ENCODE data around the gene ODC1. TPM values are rescaled to one million over a fixed set of nuclear protein-coding genes. Genes with fewer than 3 reads are reported as not detected.
A peak's percentile ranks its signal among the peaks of the same experiment; 100 is the strongest.

Gene ODC1
- total RNA-seq, 1 donor from 2014 or later: 34.9 TPM

DNA sequence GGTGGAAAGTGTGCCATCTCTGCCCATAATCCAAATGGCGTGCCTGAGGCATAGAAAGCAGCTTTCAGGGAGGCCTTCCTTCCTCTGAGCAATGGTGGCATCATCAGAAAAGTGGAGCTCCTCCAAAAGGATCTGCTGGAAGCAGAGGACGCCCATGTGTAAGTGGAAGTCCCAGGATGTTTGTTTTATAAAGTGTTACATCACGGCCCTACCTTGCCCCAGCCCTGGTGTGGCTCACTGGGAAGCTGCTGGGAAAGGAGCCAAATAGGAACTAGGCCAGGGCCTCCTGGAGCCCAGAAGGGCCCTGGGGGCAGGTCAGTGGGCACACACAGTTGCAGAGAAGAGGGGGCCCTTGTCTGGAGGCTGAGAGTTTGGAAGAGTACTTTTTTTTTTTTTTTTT is 4.2 kb upstream of the ODC1 start:
- H3K4me1 ChIP-seq: peaks cover 53% of the 10 kb centered on the region
- no peaks in the 10 kb centered on the region for H3K9me3 ChIP-seq
- no peaks in the 10 kb centered on the region for H3K27me3 ChIP-seq
- intact Hi-C loops (cut with DNase I): no loop called here
- TF ChIP-seq, protein P1, sequence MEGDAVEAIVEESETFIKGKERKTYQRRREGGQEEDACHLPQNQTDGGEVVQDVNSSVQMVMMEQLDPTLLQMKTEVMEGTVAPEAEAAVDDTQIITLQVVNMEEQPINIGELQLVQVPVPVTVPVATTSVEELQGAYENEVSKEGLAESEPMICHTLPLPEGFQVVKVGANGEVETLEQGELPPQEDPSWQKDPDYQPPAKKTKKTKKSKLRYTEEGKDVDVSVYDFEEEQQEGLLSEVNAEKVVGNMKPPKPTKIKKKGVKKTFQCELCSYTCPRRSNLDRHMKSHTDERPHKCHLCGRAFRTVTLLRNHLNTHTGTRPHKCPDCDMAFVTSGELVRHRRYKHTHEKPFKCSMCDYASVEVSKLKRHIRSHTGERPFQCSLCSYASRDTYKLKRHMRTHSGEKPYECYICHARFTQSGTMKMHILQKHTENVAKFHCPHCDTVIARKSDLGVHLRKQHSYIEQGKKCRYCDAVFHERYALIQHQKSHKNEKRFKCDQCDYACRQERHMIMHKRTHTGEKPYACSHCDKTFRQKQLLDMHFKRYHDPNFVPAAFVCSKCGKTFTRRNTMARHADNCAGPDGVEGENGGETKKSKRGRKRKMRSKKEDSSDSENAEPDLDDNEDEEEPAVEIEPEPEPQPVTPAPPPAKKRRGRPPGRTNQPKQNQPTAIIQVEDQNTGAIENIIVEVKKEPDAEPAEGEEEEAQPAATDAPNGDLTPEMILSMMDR (IDR thresholded peaks at IDR 0.05): no peak
- TF ChIP-seq POLR2A (IDR thresholded peaks at IDR 0.05): no peak
- peak in 1 of 2 donors; percentile 72 for TF ChIP-seq POLR2AphosphoS5 (IDR thresholded peaks at IDR 0.05; ENCODE audit: insufficient read depth in 1 of 2, low read depth in 1 of 2)
- no peak overlapping the region for H3K4me3 ChIP-seq
- H3K27ac ChIP-seq: no peak overlapping the region
- no peak for DNase-seq (ENCODE audit: extremely low spot score in 2 of 2)
- no peaks in the 10 kb centered on the region for H3K36me3 ChIP-seq

DNA sequence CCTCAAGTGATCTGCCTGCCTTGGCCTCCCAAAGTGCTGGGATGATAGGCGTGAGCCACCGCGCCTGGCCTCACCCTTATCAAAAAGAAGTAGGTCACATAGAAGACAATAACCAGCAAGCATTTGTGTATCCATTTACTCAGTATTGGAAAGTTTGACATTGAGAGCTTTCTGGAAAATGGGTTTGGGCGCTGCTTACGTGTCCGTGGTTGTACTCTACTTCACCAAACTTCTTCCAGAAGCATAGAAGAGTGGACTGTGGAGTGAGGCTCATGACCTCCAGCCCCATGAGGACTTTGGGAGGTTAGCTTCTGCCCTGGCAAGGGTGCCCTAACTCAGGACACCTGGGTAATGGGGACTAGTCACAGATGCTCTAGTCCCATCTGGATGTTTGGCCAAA is 3.7 kb upstream of the ODC1 start:
- intact Hi-C loops (cut with DNase I): no loop called here
- Histone ChIP-seq H3K36me3 (no peaks in the 10 kb centered on the region), H3K4me1 (peaks cover 58% of the 10 kb centered on the region), H3K27ac (no peak overlapping the region), H3K9me3 (no peaks in the 10 kb centered on the region), H3K4me3 (no peak overlapping the region), H3K27me3 (no peaks in the 10 kb centered on the region)
- no peak for TF ChIP-seq POLR2AphosphoS5 (IDR thresholded peaks at IDR 0.05; ENCODE audit: insufficient read depth in 1 of 2, low read depth in 1 of 2)
- TF ChIP-seq, protein P1 (IDR thresholded peaks at IDR 0.05): no peak
- no peak for TF ChIP-seq POLR2A (IDR thresholded peaks at IDR 0.05)
- no peak for DNase-seq (ENCODE audit: extremely low spot score in 2 of 2)

GRCh38 chr2:10449838-10450691 is 1.9 kb upstream of the ODC1 start:
- no peak for DNase-seq (ENCODE audit: extremely low spot score in 2 of 2)
- intact Hi-C loops (cut with DNase I): no loop called here
- H3K4me1 ChIP-seq: peaks cover 72% of the 10 kb centered on the region
- H3K36me3 ChIP-seq: no peaks in the 10 kb centered on the region
- H3K9me3 ChIP-seq: no peaks in the 10 kb centered on the region
- TF ChIP-seq POLR2AphosphoS5 (IDR thresholded peaks at IDR 0.05; ENCODE audit: insufficient read depth in 1 of 2, low read depth in 1 of 2): peak in 1 of 2 donors; percentile 12
- TF ChIP-seq, protein P1 (IDR thresholded peaks at IDR 0.05): no peak
- H3K27ac ChIP-seq: no peak overlapping the region
- no peaks in the 10 kb centered on the region for H3K27me3 ChIP-seq
- H3K4me3 ChIP-seq: peak overlapping the region in 1 of 2 donors; percentile 54

- Histone ChIP-seq H3K4me1 (peaks cover 67% of the 10 kb centered on the region), H3K27ac (peak overlapping the region; percentile 85), H3K4me3 (peak overlapping the region; percentile 54 to 73), H3K27me3 (no peaks in the 10 kb centered on the region), H3K36me3 (peaks cover 0 to 5% of the 10 kb centered on the region in 2 donors), H3K9me3 (no peaks in the 10 kb centered on the region)
- no peak for DNase-seq (ENCODE audit: extremely low spot score in 2 of 2)
- TF ChIP-seq, protein P1 (IDR thresholded peaks at IDR 0.05): no peak
- no peak for TF ChIP-seq POLR2AphosphoS5 (IDR thresholded peaks at IDR 0.05; ENCODE audit: insufficient read depth in 1 of 2, low read depth in 1 of 2)
- no peak for TF ChIP-seq POLR2A (IDR thresholded peaks at IDR 0.05)
- intact Hi-C loops (cut with DNase I): no loop called here
Observed at GRCh38 chr2:10449486-10449831, 1.3 kb upstream of the ODC1 start.
